Gastrocnemius medialis (tissue), 4 donors: ENCODE data around the gene GIPC3.

Experiments used
- CTCF ChIP-seq, 5 experiments: fragments of 450-650 bp in 3 of 5; fragments of 200-600 bp in 2 of 5; sonication (generic) in 2 of 5; IDR thresholded peaks in 4 of 5; conservative IDR thresholded peaks in 1 of 5; 1 replicate in 4 of 5; 2 replicates in 1 of 5; pipeline ENCODE4 v1.5.1; 2016 to 2019; ENCODE audit warnings: antibody characterized with exemption in 5 of 5, mild to moderate bottlenecking in 3 of 5, moderate library complexity in 3 of 5
- POLR2A ChIP-seq, 2 donors: fragments of 450-650 bp; IDR thresholded peaks; one replicate each; pipeline ENCODE4 v1.6.1; 2017; ENCODE audit warnings: antibody characterized with exemption in 2 of 2, mild to moderate bottlenecking in 2 of 2, moderate library complexity in 2 of 2

DNA sequence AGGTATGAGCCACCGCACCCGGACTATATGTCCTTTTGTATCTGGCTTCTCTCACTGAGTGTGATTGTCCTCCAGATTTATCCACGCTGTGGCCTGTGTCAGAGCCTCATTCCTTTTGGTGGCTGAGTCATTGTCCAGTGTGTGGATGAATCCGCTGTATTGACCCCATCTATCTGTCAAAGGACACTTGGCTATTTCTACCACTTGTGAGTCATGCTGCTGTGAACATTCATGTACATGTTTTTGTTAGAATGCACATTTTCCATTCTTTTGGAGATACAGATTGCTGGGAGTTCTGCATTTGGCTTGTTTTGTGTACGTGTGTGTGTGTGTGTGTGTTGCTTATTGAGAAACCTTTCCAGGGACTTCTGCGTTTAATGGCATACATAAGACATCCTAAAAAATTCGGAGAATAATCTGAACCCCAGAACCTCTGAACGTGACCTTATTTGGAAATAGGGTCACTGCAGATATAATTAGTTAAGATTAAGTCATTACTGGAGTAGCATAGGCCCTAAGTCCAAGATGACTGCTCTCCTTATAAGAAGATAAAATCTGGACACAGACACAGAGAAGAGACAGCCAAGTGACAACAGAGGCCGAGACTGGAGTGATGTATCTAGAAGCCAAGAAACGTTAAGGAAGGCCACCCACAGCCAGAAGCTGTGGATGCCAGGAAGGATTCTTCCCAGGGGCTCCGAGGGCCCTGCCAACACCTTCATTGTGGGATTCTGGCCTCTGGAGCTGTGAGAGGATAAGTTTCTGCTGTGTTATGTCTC, 4.9 kb upstream of the GIPC3 start:
- no peak for TF ChIP-seq CTCF (IDR thresholded peaks at IDR 0.05 in 4 of 5, conservative IDR thresholded peaks at IDR 0.05 in 1 of 5)
- TF ChIP-seq POLR2A (IDR thresholded peaks at IDR 0.05): no peak
